GM12891 (cell line): Measurements from ENCODE around the gene HIPK1.
"Not testable (repeated sequence)": the region's sequence is repeated elsewhere in the genome, so short reads cannot be mapped to it uniquely, and the experiment has no call there.

Experiments
- DNase-seq: peaks from one replicate; pipeline ENCODE4 v3.0.0; 2011; ENCODE audit warnings: low spot score; ENCODE audit not compliant: insufficient read length
- FAIRE-seq: peaks from 2 replicates; lab custom pipeline; 2011; peaks lifted over from hg19 to GRCh38; lab: Jason Lieb, UNC
- PAX5 ChIP-seq: IDR thresholded peaks from 2 replicates; pipeline ENCODE4 v1.6.1; 2011; ENCODE audit warnings: low read length, moderate library complexity, mild to moderate bottlenecking; ENCODE audit not compliant: insufficient read depth, severe bottlenecking
- POLR2A ChIP-seq: IDR thresholded peaks from 2 replicates; pipeline ENCODE4 v1.6.1; 2011; ENCODE audit warnings: low read depth, low read length, control low read depth
- POLR2AphosphoS5 ChIP-seq: IDR thresholded peaks from 2 replicates; pipeline ENCODE4 v1.6.1; 2011; ENCODE audit warnings: low read depth, low read length, control low read depth
- POU2F2 ChIP-seq: IDR thresholded peaks from 2 replicates; pipeline ENCODE4 v1.6.1; 2011; ENCODE audit warnings: low read depth, mild to moderate bottlenecking, control low read depth, low read length, moderate library complexity
- SPI1 ChIP-seq: IDR thresholded peaks from 2 replicates; pipeline ENCODE4 v1.6.1; 2011; ENCODE audit warnings: low read depth, low read length, control low read depth
- TAF1 ChIP-seq: IDR thresholded peaks from 2 replicates; pipeline ENCODE4 v1.6.1; 2011; ENCODE audit warnings: low read depth, low read length, control low read depth

Gene HIPK1

DNA sequence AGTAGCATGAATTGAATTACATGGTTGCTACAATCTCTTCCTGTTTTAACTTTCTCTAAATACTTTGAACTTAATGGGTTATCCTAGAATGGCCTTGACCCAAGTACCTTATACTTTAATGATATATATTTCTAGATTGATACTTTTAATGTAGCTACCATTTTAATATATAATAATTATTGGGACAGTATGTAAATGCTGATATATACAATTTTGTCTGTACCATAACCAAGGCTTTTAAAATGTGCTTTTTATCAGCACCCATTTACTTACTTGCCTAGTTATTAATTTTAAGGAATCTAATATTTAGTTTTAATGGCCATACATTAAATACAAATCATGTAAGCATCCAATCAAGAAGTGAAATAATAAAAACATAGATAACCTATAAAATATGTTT, 13.4 kb downstream of the HIPK1 start:
- no peak for TF ChIP-seq SPI1
- TF ChIP-seq POLR2AphosphoS5 = no peak
- no peak for TF ChIP-seq POU2F2
- no peak for TF ChIP-seq TAF1
- TF ChIP-seq POLR2A = no peak
- no peak for FAIRE-seq
- DNase-seq = no peak

GRCh38 chr1:113943028-113943811, 14.1 kb downstream of the HIPK1 start:
- TF ChIP-seq POLR2AphosphoS5 (no peak), TAF1 (no peak), PAX5 (no peak), POU2F2 (no peak), POLR2A (no peak), SPI1 (no peak)
- DNase-seq (no peak), FAIRE-seq (no peak)

- no peak for FAIRE-seq
- no peak for TF ChIP-seq PAX5
- TF ChIP-seq POLR2AphosphoS5 = no peak
- TF ChIP-seq TAF1 = no peak
- TF ChIP-seq SPI1 = no peak
- TF ChIP-seq POLR2A = no peak
- TF ChIP-seq POU2F2 = no peak
- DNase-seq = no peak
These were observed 16.2 kb downstream of the HIPK1 start for GRCh38 chr1:113945329-113945728.

GRCh38 chr1:113946112-113946511, 17.0 kb downstream of the HIPK1 start:
- TF ChIP-seq PAX5 (no peak), TAF1 (no peak), POLR2A (no peak), POU2F2 (no peak), SPI1 (no peak), POLR2AphosphoS5 (no peak)
- FAIRE-seq = no peak
- no peak for DNase-seq

GRCh38 chr1:113946678-113947387, 17.7 kb downstream of the HIPK1 start:
- DNase-seq = no peak
- TF ChIP-seq POU2F2 (no peak), POLR2AphosphoS5 (no peak), TAF1 (no peak), SPI1 (no peak), PAX5 (no peak), POLR2A (no peak)
- no peak for FAIRE-seq

DNA sequence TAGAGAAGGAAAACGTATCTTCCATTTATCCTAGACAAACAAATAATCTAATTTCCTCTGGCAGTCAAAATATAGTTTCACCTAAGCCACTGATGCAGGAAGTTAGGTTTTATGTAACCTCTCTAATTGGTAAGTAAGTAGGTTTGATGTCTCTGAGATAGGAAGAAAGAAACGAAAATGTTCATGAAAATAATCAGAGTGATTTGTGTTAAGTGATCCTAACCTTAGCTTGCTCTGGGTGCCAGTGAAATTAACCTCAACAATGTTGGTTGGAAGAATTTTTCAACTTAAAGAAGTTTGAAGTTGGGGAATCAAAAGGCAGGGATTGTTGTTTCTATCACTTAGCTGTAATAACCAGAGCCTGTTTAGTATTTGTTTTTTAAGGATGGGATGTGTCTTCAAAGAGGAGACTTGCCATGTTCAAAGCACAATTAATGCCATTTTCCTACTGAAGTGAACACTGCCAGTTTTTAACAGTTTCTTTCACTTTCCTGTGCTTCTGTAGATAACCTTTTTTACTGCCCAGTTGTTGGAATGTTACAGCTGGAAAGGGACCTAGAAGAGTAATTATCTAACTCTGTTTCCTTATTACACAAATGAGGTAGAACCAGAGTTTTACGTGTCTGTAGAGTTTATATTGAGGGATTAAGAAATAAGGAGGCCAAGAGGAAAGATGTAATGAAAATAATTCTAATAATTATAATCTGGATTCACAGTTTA, 18.4 kb downstream of the HIPK1 start:
- FAIRE-seq (no peak), DNase-seq (no peak)
- TF ChIP-seq SPI1 = no peak
- no peak for TF ChIP-seq POLR2AphosphoS5
- no peak for TF ChIP-seq POU2F2
- TF ChIP-seq TAF1 = no peak
- no peak for TF ChIP-seq PAX5
- TF ChIP-seq POLR2A = no peak

GRCh38 chr1:113948151-113948550, 19.0 kb downstream of the HIPK1 start:
- not testable (repeated sequence) for DNase-seq, FAIRE-seq

- DNase-seq = no peak
- TF ChIP-seq POU2F2 (no peak), SPI1 (no peak), PAX5 (no peak), POLR2AphosphoS5 (no peak), TAF1 (no peak), POLR2A (no peak)
These were observed 19.9 kb downstream of the HIPK1 start for GRCh38 chr1:113949007-113949406.

GRCh38 chr1:113950908-113951307, 21.8 kb downstream of the HIPK1 start:
- FAIRE-seq (no peak), DNase-seq (no peak)
- TF ChIP-seq POU2F2 (no peak), POLR2AphosphoS5 (no peak), PAX5 (no peak), POLR2A (no peak), TAF1 (no peak), SPI1 (no peak)

More at GRCh38 chr1:113949007-113949406, 19.9 kb downstream of the HIPK1 start:
- no peak for FAIRE-seq
